Gastroesophageal sphincter (tissue), 4 donors: ENCODE measurements around the gene OR4E2. TPM values are rescaled to one million over a fixed set of nuclear protein-coding genes. Genes with fewer than 3 reads are reported as not detected.

ENCODE experiments used
- ATAC-seq: fragments of 150-250 bp; one replicate; pipeline ENCODE4 v1.9.1; 2016; ENCODE audit warnings: mild to moderate bottlenecking, moderate library complexity
- H3K27ac ChIP-seq, 4 donors: fragments of 200-600 bp; sonication (generic) in 3 of 4; 1 replicate in 3 of 4; 2 replicates in 1 of 4; pipeline ENCODE4 v1.5.1; 2016 to 2019
- H3K27me3 ChIP-seq: fragments of 200-600 bp; sonication (generic); one replicate; pipeline ENCODE4 v1.5.1; 2019
- H3K36me3 ChIP-seq, 2 donors: fragments of 200-600 bp; sonication (generic); one replicate each; pipeline ENCODE4 v1.5.1; 2019; ENCODE audit warnings: control low read depth in 1 of 2
- H3K4me1 ChIP-seq, 3 donors: fragments of 200-600 bp; sonication (generic); 1 replicate in 2 of 3; 2 replicates in 1 of 3; pipeline ENCODE4 v1.5.1; 2016 to 2019; ENCODE audit warnings: control low read depth in 2 of 3
- H3K4me3 ChIP-seq, 2 donors: fragments of 200-600 bp; sonication (generic); one replicate each; pipeline ENCODE4 v1.5.1; 2019; ENCODE audit warnings: mild to moderate bottlenecking in 1 of 2, moderate library complexity in 1 of 2
- H3K9me3 ChIP-seq, 3 donors: fragments of 200-600 bp; sonication (generic); one replicate each; pipeline ENCODE4 v1.5.1; 2017 to 2019; ENCODE audit warnings: control low read depth in 2 of 3
- CTCF ChIP-seq, 4 experiments: fragments of 200-600 bp in 2 of 4; fragments of 450-650 bp in 2 of 4; sonication (generic) in 1 of 4; IDR thresholded peaks; one replicate each; pipeline ENCODE4 v1.5.1; 2017 to 2019; ENCODE audit warnings: antibody characterized with exemption in 4 of 4, mild to moderate bottlenecking in 2 of 4, moderate library complexity in 2 of 4
- EP300 ChIP-seq: sonication (generic); formaldehyde crosslinking; IDR thresholded peaks from one replicate; pipeline ENCODE4 v1.6.1; 2017; ENCODE audit warnings: antibody characterized with exemption, mild to moderate bottlenecking
- POLR2A ChIP-seq, 2 donors: fragments of 450-650 bp; IDR thresholded peaks; one replicate each; pipeline ENCODE4 v1.6.1; 2017; ENCODE audit warnings: antibody characterized with exemption in 2 of 2, mild to moderate bottlenecking in 2 of 2, moderate library complexity in 1 of 2
- POLR2AphosphoS5 ChIP-seq: sonication (generic); formaldehyde crosslinking; IDR thresholded peaks from one replicate; pipeline ENCODE4 v1.6.1; 2017; ENCODE audit warnings: antibody characterized with exemption
- WGBS, 2 donors: methylation state at CpG; one replicate each; pipeline ENCODE4 v1.1.5; 2018; ENCODE audit warnings: low coverage in 1 of 2; 5-methylcytosine and 5-hydroxymethylcytosine counted together
- total RNA-seq, 4 donors: library from RNA; depleted of rRNA; stranded (reverse); fragments of >200 nt; gene quantifications; one replicate each; pipeline ENCODE4 v1.1.0, GENCODE V29; 2016

The OR4E2 gene
- total RNA-seq, 4 donors from 2014 or later: not detected

DNA sequence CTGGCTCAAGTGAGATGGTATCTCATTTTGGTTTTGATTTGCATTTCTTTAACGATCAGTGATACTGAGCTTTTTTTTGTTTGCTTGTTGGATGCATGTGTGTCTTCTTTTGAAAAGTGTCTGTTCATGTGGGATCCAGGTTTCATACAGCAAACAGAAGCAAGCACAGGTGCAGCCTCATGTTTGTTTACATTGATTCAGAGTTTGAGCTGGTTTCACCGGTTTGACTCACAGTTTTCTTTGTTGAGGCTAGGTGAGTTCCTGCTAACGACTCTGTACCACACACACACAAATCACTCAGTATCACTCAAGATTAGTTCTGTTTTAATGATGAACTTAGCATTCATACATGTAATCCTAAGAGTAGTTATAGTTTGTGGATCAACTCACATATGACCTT lies 22.6 kb upstream of the OR4E2 start:
- no peak for ATAC-seq
- Histone ChIP-seq H3K4me3 (no peak overlapping the region), H3K27ac (no peak overlapping the region), H3K27me3 (peaks cover 5% of the 10 kb centered on the region), H3K4me1 (no peaks in the 10 kb centered on the region), H3K36me3 (no peaks in the 10 kb centered on the region), H3K9me3 (no peaks in the 10 kb centered on the region)
- TF ChIP-seq EP300 (no peak), POLR2A (IDR thresholded peaks at IDR 0.05) (no peak), POLR2AphosphoS5 (no peak), CTCF (IDR thresholded peaks at IDR 0.05) (no peak)
- WGBS, 2 donors: 29 to 33% methylated on average over 3 of the region's 3 CpGs

DNA sequence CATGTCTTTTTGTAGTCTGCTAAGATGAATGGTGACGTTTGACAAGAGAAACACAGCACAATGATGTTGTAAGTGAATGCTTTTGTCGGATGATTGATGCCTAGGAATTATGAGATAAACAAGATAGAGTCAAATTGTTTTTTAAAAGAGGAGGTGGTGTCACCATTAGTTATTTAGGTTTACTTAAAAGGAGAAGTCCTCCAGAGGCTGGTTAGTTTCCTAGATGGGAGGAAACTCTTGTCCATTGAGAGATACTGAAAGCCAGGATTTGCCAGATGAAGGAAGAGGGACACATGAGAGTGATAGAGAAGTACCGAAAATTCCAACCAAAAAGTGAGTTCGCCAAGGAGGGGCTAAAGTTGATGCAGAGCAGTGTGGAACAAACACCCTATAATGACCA lies 18.8 kb upstream of the OR4E2 start, which contains the start of gene OR10G2:
Gene OR10G2 (minus strand): TSS at position 101 of the 400 bp plus-strand sequence. CDS start 98 bp downstream, at position 3.
- Histone ChIP-seq H3K27me3 (no peaks in the 10 kb centered on the region), H3K36me3 (no peaks in the 10 kb centered on the region), H3K27ac (no peak within 1 kb of the TSS), H3K4me3 (no peak within 1 kb of the TSS), H3K9me3 (no peaks in the 10 kb centered on the region), H3K4me1 (no peaks in the 10 kb centered on the region)
- 71 to 82% methylated on average over 3 to 4 of the region's 4 CpGs for WGBS, 2 donors
- TF ChIP-seq EP300 (no peak), POLR2A (IDR thresholded peaks at IDR 0.05) (no peak), POLR2AphosphoS5 (no peak), CTCF (IDR thresholded peaks at IDR 0.05) (no peak)
- ATAC-seq: no peak

- Histone ChIP-seq H3K27ac (no peak overlapping the region), H3K27me3 (no peaks in the 10 kb centered on the region), H3K4me3 (no peak overlapping the region), H3K36me3 (no peaks in the 10 kb centered on the region), H3K4me1 (no peaks in the 10 kb centered on the region), H3K9me3 (no peaks in the 10 kb centered on the region)
- TF ChIP-seq CTCF (IDR thresholded peaks at IDR 0.05) (no peak), POLR2AphosphoS5 (no peak), POLR2A (IDR thresholded peaks at IDR 0.05) (no peak), EP300 (no peak)
- ATAC-seq: no peak
- 39 to 62% methylated on average over 3 of the region's 3 CpGs for WGBS, 2 donors
Observed at GRCh38 chr14:21642683-21643082, 11.0 kb upstream of the OR4E2 start.

DNA sequence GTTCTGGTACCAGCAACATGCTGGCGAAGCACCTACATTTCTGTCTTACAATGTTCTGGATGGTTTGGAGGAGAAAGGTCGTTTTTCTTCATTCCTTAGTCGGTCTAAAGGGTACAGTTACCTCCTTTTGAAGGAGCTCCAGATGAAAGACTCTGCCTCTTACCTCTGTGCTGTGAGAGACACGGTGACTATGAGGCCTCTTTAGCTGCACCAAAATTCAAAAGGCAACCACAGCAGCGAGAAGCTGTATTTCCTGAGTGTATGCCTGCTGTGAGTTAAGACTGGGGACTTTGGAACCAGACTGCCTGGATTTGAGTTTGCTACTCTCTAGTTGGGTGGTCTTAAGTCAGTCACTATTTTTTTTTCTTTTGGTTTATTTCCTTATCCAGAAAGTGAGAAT lies 10.2 kb upstream of the OR4E2 start:
- 58 to 61% methylated on average over 2 to 4 of the region's 5 CpGs for WGBS, 2 donors
- Histone ChIP-seq H3K36me3 (no peaks in the 10 kb centered on the region), H3K4me1 (no peaks in the 10 kb centered on the region), H3K27me3 (no peaks in the 10 kb centered on the region), H3K9me3 (no peaks in the 10 kb centered on the region), H3K4me3 (no peak overlapping the region), H3K27ac (no peak overlapping the region)
- ATAC-seq: no peak
- TF ChIP-seq POLR2A (IDR thresholded peaks at IDR 0.05) (no peak), POLR2AphosphoS5 (no peak), EP300 (no peak)

- H3K4me1 ChIP-seq: no peaks in the 10 kb centered on the region
- TF ChIP-seq EP300 (no peak), POLR2A (IDR thresholded peaks at IDR 0.05) (no peak), POLR2AphosphoS5 (no peak), CTCF (IDR thresholded peaks at IDR 0.05) (no peak)
- no peaks in the 10 kb centered on the region for H3K36me3 ChIP-seq
- no peak overlapping the region for H3K27ac ChIP-seq
- H3K27me3 ChIP-seq: no peaks in the 10 kb centered on the region
- H3K4me3 ChIP-seq: no peak overlapping the region
- no peak for ATAC-seq
- no peaks in the 10 kb centered on the region for H3K9me3 ChIP-seq
Observed at GRCh38 chr14:21647380-21647779, 6.3 kb upstream of the OR4E2 start.
